Esophagus squamous epithelium (tissue), 5 donors: ENCODE results near the gene RBP3. TPM values are rescaled to one million over a fixed set of nuclear protein-coding genes. Genes with fewer than 3 reads are reported as not detected.
"Not testable (repeated sequence)": the region's sequence is repeated elsewhere in the genome, so short reads cannot be mapped to it uniquely, and the experiment has no call there.

Experiments used
- DNase-seq: peaks from one replicate; lab custom pipeline; 2025; lab: John Stamatoyannopoulos, UW
- H3K27ac ChIP-seq, 4 donors: fragments of 200-600 bp; sonication (generic); one replicate each; pipeline ENCODE4 v1.5.1; 2016 to 2019; ENCODE audit warnings: mild to moderate bottlenecking in 1 of 4
- H3K27me3 ChIP-seq, 4 donors: fragments of 200-600 bp; sonication (generic); 1 replicate in 3 of 4; 2 replicates in 1 of 4; pipeline versions ENCODE4 v1.5.1 to v1.6.0; 2017 to 2021; ENCODE audit warnings: antibody characterized with exemption in 1 of 4
- H3K36me3 ChIP-seq, 3 donors: fragments of 200-600 bp; sonication (generic); one replicate each; pipeline ENCODE4 v1.5.1; 2016 to 2019
- H3K4me1 ChIP-seq, 3 donors: fragments of 200-600 bp; sonication (generic); one replicate each; pipeline ENCODE4 v1.5.1; 2017 to 2019
- H3K4me3 ChIP-seq, 4 donors: fragments of 200-600 bp; sonication (generic); 1 replicate in 3 of 4; 2 replicates in 1 of 4; pipeline ENCODE4 v1.5.1; 2016 to 2019; ENCODE audit warnings: mild to moderate bottlenecking in 2 of 4, moderate library complexity in 1 of 4
- H3K9me3 ChIP-seq, 3 donors: fragments of 200-600 bp; sonication (generic); one replicate each; pipeline ENCODE4 v1.5.1; 2016 to 2019
- POLR2A ChIP-seq, 4 donors: fragments of 450-650 bp; IDR thresholded peaks; one replicate each; pipeline ENCODE4 v1.6.1; 2017; ENCODE audit warnings: antibody characterized with exemption in 4 of 4, mild to moderate bottlenecking in 4 of 4, moderate library complexity in 3 of 4
- WGBS, 2 donors: methylation state at CpG; one replicate each; pipeline ENCODE4 v1.1.5; 2018; 5-methylcytosine and 5-hydroxymethylcytosine counted together
- intact Hi-C: fragments of 100-400 bp; cut with DNase I; formaldehyde crosslinking; loops from one replicate; pipeline ENCODE4 v1.15.0; 2022
- total RNA-seq, 4 donors: library from RNA; depleted of rRNA; stranded (reverse); fragments of >200 nt; gene quantifications; one replicate each; pipeline ENCODE4 v1.1.0, GENCODE V29; 2016
- TF ChIP-seq, protein P1 (sequence below), 6 experiments: fragments of 450-650 bp in 4 of 6; fragments of 200-600 bp in 2 of 6; sonication (generic) in 2 of 6; IDR thresholded peaks; one replicate each; pipeline ENCODE4 v1.5.1; 2016 to 2019; ENCODE audit warnings: antibody characterized with exemption in 6 of 6, mild to moderate bottlenecking in 4 of 6, moderate library complexity in 4 of 6
- donor health status: DM: yes; HTN: yes; CAD: no.

RBP3 gene
- total RNA-seq, 4 donors from 2014 or later: not detected

GRCh38 chr10:47381427-47382379 lies 33.5 kb downstream of the RBP3 start:
- H3K27me3 ChIP-seq: peaks cover 0 to 11% (median 0%) of the 10 kb centered on the region in 4 donors
- 72 to 81% methylated on average over 8 to 9 of the region's 9 CpGs for WGBS, 2 donors
- no peak overlapping the region for H3K4me3 ChIP-seq
- H3K36me3 ChIP-seq: no peaks in the 10 kb centered on the region
- intact Hi-C loops: loop anchor here (5.0 kb wide), 1 partner anchor 1099 kb away; no protein-coding TSS in a partner anchor
- H3K27ac ChIP-seq: no peak overlapping the region
- H3K9me3 ChIP-seq: no peaks in the 10 kb centered on the region
- DNase-seq: no peak
- peaks cover 7 to 18% (median 7%) of the 10 kb centered on the region in 3 donors for H3K4me1 ChIP-seq
- no peak for TF ChIP-seq POLR2A (IDR thresholded peaks at IDR 0.05)
- TF ChIP-seq, protein P1, sequence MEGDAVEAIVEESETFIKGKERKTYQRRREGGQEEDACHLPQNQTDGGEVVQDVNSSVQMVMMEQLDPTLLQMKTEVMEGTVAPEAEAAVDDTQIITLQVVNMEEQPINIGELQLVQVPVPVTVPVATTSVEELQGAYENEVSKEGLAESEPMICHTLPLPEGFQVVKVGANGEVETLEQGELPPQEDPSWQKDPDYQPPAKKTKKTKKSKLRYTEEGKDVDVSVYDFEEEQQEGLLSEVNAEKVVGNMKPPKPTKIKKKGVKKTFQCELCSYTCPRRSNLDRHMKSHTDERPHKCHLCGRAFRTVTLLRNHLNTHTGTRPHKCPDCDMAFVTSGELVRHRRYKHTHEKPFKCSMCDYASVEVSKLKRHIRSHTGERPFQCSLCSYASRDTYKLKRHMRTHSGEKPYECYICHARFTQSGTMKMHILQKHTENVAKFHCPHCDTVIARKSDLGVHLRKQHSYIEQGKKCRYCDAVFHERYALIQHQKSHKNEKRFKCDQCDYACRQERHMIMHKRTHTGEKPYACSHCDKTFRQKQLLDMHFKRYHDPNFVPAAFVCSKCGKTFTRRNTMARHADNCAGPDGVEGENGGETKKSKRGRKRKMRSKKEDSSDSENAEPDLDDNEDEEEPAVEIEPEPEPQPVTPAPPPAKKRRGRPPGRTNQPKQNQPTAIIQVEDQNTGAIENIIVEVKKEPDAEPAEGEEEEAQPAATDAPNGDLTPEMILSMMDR (IDR thresholded peaks at IDR 0.05): no peak

DNA sequence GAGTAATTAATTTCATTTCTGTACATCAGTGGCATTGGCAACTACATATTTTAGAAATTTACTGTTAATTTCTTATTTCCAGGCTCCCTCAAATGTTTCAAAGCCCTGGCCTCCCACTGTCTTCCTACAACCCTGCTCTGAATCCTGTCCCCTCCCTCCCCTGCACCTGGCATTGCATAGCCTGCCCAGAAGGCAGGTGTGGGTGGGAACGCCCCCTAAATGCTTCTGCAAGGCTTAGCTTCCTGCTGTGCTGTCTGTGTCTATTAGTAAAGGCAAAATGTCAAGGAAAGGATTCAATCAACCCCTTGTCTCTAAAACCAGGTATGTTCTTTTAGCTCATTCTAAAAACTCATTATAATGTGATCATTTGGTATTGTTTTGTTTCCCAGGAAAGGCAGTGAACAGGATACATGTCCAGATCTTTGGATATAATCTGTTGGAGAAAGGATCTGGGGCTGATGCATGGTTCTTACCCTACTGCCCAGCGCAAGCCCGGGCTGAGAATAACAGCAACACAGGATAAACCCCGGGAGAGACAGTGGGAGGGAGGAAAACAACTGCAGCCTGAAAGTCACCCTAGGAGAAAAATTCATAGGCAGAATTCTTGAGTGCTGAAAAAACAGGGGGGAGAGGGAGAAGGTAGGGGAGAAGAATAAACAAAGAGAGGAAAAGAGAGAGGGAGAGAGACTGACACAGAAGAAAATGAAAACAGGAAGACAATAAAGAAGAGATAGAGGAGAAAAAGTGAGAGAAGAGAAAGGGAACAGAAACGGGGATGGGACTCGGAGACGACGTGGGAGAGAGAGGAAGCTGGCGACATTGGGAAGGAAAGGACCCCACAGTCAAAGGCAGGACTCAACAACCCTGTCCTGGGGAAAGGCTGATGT lies 35.3 kb downstream of the RBP3 start:
- Histone ChIP-seq H3K27ac (peak overlapping the region; percentile 80 to 89 (median 86)), H3K27me3 (no peaks in the 10 kb centered on the region), H3K9me3 (no peaks in the 10 kb centered on the region), H3K4me1 (peaks cover 7 to 18% (median 7%) of the 10 kb centered on the region in 3 donors), H3K36me3 (no peaks in the 10 kb centered on the region), H3K4me3 (peak overlapping the region; percentile 67 to 97 (median 82))
- TF ChIP-seq, protein P1 (IDR thresholded peaks at IDR 0.05): no peak
- TF ChIP-seq POLR2A (IDR thresholded peaks at IDR 0.05): no peak
- 3 to 13% methylated on average over 9 of the region's 9 CpGs for WGBS, 2 donors
- intact Hi-C loops: loop anchor here (5.0 kb wide), 1 partner anchor 1101 kb away; no protein-coding TSS in a partner anchor
- DNase-seq: no peak

GRCh38 chr10:47384148-47384921 lies 36.2 kb downstream of the RBP3 start, which contains the start of gene ZNF488:
TSS of gene ZNF488 (minus strand) at chr10:47384293. CDS start at chr10:47368829, 15,464 bp downstream.
- Histone ChIP-seq H3K36me3 (no peaks in the 10 kb centered on the region), H3K4me3 (peak within 1 kb of the TSS; percentile 67 to 97 (median 82)), H3K9me3 (no peaks in the 10 kb centered on the region), H3K4me1 (peaks cover 7 to 18% (median 7%) of the 10 kb centered on the region in 3 donors), H3K27me3 (no peaks in the 10 kb centered on the region), H3K27ac (peak within 1 kb of the TSS; percentile 80 to 89 (median 86))
- 2 to 9% methylated on average over 7 to 9 of the region's 75 CpGs for WGBS, 2 donors
- intact Hi-C loops: loop anchor here (5.0 kb wide), 1 partner anchor 1102 kb away; no protein-coding TSS in a partner anchor
- TF ChIP-seq POLR2A (IDR thresholded peaks at IDR 0.05): peak in 1 of 4 donors; percentile 23
- TF ChIP-seq, protein P1 (IDR thresholded peaks at IDR 0.05): peak in 1 of 6 experiments; percentile 12
- no peak for DNase-seq

DNA sequence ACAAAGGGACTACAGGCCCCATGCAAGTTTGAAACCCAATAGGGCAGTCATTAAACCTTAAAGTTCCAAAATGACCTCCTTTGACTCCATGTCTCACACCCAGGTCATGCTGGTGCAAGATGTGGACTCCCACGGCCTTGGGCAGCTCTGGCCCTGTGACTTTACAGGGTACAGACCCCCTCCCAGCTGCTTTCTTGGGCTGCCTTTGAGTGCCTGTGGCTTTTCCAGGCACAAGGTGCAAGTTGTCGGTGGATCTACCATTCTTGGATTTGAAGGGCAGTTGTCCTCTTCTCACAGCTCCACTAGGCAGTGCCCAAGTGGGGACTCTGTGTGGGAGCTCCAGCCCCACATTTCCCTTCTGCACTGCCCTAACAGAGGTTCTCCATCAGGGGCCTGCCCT lies 37.9 kb downstream of the RBP3 start:
- not testable (repeated sequence) for DNase-seq

More for the DNA sequence above, 37.9 kb downstream of the RBP3 start:
- H3K36me3 ChIP-seq, intact Hi-C loops, H3K9me3 ChIP-seq, H3K4me3 ChIP-seq, H3K27ac ChIP-seq, H3K27me3 ChIP-seq: not testable (repeated sequence)
- peaks cover 7 to 18% (median 7%) of the 10 kb centered on the region in 3 donors for H3K4me1 ChIP-seq
- WGBS, 2 donors: 85 to 100% methylated on average over 1 to 2 of the region's 2 CpGs
